Measurements from ENCODE around the gene LRBA. TPM values are rescaled to one million over a fixed set of nuclear protein-coding genes. Genes with fewer than 3 reads are reported as not detected.
"Not testable (repeated sequence)": the region's sequence is repeated elsewhere in the genome, so short reads cannot be mapped to it uniquely, and the experiment has no call there.

LRBA gene
- total RNA-seq, 1 experiment from 2014 or later = 25.9 TPM

DNA sequence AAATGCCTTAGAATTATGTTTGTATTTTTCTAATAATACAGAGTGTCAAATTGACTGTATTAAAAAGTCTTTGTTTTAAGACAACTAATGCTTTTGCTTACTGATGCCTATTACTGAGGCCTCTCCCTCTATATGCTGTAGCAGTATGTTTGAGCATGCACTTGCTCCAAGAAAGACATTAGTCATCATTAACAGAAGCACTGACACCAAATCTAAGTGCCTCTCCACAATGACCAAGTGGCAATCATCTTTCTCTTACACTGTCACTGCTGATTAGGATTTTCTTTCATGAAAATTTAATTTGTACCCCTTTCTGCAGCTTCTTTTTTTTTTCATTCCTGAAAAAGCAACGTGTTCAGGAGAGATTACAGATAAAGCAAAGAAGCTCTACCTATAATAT is 444.2 kb downstream of the LRBA start:
- DNase-seq (ENCODE audit: low spot score) = no peak

DNA sequence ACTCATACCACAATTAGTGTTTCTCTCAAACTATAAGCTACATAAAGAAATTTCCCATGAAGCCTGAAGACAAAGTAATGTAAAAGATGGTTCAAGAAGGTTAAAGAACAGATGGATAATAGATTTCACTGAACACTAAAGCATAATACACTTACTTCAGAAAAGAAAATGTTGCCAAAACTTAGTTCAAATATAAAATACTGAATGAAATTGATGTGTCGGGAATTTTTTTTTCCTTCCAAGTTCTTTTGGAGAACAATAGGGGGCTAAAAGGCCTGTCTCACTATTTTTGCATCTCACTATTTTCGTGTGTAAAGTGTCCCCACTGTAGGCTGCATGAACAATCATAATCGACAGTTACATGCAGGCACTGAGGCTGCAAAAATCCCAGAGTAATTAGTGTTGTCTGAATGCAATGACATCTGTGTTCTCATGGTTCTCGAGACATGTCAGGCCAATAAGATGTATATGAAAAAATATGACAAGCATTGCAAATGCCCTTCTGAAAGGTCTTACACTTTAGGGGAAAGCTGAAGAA is 445.0 kb downstream of the LRBA start:
- no peak for DNase-seq (ENCODE audit: low spot score)

DNA sequence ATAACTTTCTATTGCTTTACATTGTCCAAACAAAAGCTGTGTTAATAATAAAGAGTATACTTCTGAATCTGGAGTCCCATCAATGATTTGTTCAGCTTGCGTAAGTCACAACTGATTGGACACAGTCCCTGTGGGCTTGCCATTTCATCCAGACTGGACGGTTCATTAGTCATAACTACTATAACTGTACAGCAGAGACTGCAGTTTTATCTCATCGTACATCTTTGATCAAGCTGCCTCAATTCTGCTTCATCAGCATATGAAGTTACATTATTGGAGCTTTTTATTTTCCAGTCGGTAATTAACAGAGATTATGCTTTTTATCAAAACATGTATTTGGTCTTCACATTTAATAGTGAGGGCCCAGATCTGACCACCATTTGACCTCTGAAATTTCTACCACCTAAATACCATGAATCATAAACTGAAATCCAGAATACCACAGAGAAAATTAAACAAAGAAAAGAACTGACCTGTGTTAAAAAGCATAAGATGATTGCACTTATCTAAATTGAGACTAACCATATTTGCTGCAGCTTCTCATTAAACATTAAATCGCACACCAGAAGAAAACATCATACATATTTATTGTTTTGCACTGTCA is 445.6 kb downstream of the LRBA start:
- DNase-seq (ENCODE audit: low spot score) = peak; percentile 38

DNA sequence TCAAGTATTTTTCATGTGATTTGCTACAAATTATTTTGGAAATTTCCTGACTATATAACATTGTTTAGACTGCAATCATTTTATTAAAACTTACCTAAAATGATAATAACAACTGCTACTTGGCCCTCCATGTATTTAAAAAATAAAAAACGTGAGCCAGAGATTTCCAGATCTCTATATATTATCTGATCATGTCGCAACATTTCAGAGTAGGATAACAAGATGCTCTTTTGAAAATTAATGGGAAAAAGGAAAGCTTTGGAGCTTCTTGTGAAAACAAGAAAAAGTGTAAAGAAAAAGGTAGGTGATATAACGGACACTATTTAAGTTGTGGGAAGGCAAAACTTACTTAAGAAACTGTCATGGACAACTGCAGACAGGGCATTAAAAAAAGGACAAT is 448.0 kb downstream of the LRBA start:
- no peak for DNase-seq (ENCODE audit: low spot score)

DNA sequence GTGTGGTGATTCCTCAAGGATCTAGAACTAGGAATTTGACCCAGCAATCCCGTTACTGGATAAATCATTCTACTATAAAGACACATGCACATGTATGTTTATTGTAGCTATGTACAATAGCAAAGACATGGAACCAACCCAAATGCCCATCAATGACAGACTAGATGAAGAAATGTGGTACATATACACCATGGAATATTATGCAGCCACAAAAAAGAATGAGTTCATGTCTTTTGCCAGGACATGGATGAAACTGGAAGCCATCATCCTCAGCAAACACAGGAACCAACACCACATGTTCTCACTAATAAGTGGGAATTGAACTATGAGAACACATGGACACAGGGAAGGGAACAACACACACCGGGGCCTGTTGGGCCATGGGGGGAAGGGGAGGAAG is 450.1 kb downstream of the LRBA start:
- not testable (repeated sequence) for DNase-seq (ENCODE audit: low spot score)

DNA sequence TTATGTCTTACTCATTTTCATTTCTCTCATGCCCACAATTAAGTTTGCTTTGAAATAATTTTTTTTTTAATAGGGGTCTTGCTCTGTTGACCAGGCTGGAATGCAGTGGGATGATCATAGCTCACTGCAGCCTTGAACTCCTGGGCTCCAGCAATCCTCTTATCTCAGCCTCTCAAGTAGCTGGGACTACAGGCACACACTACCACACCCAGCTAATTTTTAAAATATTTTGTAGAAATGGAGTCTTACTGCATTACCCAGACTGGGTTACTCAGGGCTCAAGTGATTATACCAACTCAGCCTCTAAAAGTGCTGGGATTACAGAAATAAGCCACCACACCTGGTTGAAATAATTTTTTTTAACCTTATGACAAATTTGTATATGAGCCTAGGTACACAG is 452.3 kb downstream of the LRBA start:
- DNase-seq (ENCODE audit: low spot score) = no peak

DNA sequence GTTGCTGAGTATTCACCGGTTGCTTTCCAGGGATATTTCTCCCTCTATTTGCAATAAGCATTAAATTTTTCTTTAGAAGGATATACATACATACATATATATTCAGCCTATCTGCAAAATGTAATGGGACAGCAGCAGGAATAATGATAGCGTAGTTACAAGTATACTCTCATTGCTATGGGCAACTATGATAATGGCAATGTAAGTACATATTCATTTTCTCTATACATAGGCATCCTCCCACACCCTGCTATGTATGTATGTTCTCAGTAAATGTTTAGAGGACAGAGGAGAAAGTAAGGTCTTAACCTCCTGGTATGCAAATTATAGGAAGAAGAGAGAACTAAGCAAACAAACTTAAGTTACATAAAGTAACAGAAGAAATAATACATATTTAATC is 452.8 kb downstream of the LRBA start:
- no peak for DNase-seq (ENCODE audit: low spot score)

DNA sequence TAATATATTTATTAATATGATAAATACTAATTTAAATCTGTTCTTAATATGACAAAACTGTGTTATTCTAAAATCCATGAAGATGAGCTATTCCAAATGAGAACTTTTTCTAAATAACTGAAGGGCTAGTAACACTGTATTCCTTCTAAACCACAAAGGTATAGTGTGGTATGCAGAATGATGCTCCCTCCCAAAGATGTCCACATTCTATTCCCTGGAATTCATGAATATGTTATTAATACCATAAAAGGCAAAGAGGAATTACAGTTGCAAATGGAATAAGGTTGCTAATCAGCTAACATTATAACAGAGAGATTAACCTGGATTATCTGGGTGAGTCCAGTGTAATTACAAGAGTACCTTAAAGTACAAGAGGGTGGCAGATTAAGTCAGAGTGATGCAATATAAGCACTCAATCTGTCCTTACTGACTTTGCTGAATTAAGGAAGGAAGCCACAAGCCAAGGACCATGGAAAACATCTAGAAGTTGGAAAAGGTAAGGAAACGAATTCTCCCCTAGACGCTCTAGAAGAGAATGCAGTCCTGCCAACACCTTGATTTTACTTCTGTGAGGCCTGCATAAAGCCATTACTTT is 453.8 kb downstream of the LRBA start:
- no peak for DNase-seq (ENCODE audit: low spot score)

DNA sequence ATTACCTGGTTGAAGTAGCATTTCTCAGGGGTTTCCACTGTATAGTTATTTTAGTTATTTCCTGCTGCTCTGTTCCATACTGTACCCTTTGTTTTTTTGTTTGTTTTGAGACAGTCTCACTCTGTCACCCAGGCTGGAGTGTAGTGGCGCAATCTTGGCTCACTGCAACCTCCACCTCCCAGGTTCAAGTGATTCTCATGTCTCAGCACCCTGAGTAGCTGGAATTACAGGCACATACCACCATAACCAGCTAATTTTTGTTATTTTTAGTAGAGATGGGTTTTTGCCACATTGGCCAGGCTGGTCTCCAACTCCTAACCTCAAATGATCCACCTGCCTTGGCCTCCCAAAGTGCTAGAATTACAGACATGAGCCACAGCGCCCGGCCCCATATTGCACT is 457.3 kb downstream of the LRBA start:
- DNase-seq (ENCODE audit: low spot score) = not testable (repeated sequence)

DNA sequence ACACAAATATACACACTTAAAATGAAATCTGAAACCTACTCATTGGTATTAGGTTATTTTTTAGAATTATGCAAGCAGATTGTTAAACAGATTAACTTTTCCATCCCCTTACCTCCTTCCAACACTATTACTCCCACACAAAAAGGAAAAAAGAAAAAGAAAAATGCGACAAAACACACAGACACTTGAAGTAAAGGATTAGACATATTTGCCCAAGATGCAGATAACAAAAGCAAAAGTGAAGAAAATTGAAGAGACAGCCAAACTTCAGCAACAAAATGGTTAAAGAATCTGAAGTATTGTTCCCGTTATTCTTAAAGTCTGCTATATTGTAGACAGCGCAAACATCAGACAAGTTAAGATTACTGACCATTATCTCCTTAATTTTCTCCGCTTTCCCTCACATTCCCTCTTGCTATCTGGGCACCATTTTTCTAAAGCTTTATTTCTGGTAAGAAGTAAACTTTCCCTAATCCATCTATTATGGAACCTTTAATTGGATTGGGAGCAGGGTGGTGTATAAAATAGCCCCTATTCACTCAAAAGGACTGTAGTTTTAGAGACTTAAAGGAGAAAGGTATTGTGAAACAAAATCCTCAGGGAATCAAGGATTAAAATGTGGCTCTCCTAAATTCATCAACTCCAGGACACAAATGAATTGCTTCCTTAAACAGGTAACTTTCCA is 467.8 kb downstream of the LRBA start:
- no peak for DNase-seq (ENCODE audit: low spot score)

DNA sequence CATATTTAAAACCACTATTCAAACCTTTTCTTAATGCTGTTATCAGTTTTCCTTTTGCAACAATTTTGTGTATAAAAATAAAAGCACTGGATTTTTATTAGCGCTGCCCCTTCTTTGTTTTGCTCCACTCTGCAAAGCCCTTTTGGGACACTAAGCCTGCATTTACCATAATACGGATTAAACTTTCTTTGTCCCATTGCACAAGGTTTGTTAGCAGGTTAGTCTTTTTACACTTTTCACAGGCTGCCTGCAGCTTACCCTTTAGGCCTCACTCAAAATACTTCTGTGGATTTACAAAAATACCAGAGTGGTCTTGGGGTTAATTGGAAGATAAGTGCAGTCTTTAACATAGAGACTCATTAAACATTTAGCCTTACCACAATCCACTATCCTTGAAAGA is 468.8 kb downstream of the LRBA start:
- no peak for DNase-seq (ENCODE audit: low spot score)

DNA sequence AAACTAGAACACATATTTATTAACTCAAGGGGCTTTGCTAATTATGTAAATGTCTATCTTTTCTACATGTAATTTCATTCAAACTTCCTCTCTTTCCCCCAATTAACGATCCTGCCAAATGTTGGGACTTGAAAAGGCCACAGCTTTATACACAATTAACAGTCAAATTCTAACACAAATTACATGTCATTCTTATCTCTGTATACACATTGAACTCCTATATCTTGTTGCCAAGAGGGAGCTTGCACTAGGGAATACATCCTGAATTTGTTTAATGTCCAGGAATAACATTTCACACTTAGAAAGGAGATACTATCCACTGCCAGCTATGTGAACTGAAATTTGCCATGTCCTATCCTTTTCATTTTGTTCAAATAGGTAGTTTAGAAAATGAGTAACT is 472.0 kb downstream of the LRBA start:
- no peak for DNase-seq (ENCODE audit: low spot score)

DNA sequence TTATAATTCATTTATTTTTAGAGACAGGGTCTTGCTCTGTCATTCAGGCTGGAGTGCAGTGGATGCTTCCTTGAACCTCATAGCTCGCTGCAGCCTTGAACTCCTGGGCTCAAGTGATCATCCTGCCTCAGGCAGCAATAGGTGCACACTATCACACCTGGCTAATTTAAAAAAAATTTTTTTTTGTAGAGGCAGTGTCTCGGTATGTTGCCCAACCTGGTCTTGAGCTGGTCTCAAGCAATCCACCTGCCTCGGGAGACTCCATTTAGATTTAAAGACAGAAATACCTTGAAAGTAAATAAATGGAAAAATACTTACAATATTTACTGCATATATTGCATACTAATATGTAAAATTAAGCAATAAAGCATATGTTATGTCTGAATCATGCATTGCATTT is 473.4 kb downstream of the LRBA start:
- no peak for DNase-seq (ENCODE audit: low spot score)

DNA sequence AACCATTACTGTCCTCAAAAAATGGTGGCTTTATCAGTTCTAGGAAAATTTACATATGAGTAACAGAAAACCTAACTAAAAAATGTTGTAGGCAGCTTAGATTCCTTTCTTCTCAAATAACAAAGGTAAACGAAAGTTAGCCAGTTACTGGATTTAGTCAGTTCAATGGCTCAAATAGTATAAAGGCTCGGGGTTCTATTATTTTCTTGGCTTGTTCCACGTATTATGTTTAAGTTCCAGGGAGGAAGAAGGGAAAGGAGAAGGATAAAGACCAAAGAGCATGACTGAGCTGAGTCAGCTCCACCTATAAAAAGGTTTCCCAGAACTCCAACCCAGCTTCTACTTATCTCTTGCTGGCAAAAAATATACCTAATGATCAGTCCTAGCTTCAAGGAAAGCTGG is 474.1 kb downstream of the LRBA start:
- no peak for DNase-seq (ENCODE audit: low spot score)

DNA sequence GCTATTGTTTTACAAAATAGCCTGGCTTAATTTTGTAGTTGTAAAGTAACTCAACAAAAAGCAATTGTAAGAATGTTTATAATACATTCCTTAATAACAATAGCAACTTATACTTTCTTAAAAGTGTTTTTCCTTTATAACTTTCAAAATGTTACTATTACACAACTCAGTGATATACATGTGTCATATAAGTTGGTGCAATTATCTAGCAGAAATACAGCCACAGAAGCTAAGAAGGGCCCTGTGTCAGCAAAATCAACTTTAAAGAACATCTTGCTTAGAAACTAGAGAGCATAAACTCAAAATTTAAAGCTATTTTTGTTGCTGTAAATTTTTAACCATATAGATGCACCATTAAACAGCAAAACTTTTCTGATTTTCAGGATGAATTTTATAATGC is 474.5 kb downstream of the LRBA start:
- no peak for DNase-seq (ENCODE audit: low spot score)

DNA sequence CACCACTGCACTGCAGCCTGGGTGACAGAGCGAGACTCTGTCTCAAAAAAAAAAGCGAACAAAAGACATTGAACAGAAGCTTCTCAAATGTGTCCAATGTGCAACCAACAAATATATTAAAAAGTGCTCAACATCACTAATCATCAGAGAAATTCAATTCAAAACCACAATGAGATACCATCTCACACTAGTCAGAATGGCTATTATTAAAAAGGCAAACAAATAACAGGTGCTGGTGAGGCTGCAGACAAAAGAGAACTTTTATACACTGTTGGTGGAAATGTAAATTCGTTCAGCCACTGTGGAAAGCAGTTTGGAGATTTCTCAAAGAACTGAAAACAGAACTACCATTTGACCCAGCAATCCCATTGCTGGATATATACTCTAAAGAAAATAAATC is 477.2 kb downstream of the LRBA start:
- not testable (repeated sequence) for DNase-seq (ENCODE audit: low spot score)

DNA sequence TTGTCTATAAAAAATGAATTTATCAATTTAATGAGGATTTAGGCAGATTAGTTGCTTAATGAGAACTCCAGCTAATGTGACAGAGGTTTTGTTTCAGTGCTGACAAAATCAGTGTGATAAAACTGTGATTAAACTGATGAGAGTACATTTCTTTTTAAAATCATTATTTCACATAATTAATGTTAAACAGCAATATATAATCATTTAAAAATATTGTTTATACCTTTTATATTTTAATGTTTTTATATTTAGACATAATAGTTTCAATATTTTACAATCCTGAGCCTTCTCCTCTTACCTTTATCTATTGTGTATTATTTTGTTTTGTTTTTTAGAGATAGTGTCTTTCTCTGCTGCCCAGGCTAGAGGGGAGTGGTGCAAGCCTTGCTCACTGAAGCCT is 480.3 kb downstream of the LRBA start:
- no peak for DNase-seq (ENCODE audit: low spot score)

DNA sequence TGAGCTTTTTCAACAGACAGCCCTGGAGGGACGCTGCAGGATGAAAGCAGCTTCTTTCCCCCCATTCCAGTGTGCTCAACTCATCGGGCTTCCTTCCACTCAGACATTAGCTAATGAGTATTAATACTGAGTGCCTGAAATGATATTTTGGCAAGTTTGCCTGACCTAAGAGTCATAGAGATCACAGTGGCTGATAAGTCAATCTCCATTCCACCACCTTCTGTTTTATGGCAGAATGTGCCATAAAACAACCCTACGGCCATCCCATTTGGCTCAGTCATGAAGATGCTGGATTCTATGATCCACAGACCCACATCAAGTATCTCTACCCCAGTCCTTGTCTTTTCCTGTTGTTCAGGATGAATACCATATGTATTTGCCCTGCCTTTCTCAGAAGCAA is 481.4 kb downstream of the LRBA start:
- no peak for DNase-seq (ENCODE audit: low spot score)

DNA sequence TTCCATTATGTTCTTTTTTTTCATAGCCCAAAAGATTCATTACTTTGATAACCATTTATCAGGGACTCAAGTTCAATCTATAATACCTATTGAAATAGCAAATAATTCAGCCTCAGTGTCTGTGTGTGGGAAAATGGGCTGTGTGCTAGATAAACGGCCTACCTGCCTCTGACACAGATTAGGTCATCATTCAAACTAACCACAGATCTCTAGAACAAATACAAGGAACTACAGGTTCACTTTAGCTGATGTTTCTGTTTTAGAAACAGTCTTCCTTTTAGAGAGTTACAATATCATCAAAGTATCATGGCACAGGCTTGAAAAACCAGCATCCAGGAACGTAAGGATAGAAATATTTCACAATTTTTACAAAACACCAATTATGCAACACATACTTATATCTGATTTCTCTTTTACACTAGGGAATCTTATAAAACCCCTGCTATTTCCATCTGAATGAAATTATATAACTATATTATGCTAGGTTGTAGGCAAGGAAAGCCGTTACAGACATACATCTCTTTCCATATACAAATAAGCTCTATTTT is 489.7 kb downstream of the LRBA start:
- no peak for DNase-seq (ENCODE audit: low spot score)

DNA sequence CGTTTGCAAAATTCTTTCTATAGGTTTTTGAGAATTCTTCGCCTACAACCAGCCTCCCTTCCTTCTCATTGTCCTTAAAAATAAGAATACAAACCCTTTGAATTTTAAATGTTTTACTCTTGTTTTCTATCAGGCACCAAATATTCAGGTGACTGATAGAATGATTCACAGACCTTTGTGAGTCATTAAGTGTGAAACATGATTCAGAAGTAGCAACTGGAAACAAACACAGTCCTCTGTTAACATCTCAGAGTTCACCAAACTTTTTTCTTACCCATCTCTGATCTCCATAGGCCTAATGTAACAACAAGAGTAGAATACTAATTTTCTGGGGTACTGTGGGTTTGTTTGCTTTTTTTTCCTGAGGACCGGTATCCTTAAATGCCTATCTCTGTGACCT is 496.5 kb downstream of the LRBA start:
- peak; percentile 38 for DNase-seq (ENCODE audit: low spot score)

DNA sequence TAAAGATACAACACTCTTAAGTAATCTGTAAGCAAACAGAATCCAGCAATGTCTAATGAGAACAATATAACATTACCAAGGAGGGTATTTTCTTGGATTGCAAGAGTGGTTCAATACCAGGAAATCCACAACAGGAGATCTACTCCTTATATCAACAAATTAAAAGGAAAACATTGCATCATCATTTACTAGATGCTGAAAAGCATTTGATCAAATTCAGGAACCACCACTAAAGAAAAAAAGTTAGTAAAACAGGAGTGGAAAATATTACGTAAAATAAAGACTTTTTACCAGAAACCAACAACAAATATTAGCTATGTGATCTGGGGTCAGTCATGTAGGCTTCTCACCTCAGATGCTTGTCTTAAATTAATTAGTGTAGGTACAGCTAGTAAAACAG is 499.9 kb downstream of the LRBA start:
- no peak for DNase-seq (ENCODE audit: low spot score)

DNA sequence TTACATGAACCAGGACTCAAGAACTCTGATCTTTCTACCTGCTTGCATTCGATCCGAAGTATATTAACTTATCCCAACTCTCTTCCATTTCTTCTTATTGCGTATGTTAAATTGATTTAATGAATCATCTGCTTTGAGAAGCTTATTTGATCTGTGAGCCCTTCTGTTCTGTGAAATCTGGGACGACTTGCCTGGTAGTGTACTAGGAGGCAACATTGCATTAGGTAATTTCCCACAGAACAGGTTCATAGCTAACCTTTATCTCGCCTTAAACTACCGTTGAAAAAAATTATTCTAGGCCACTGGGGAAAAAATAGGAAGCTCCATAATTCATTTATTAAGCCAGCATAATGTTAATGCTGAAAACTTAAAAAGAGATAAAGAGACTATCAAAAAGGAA is 500.4 kb downstream of the LRBA start:
- DNase-seq (ENCODE audit: low spot score) = no peak

All from A172 (cell line).